AG08395 (cell line): ENCODE results near the gene TRIM4.

Experiments
- DNase-seq: peaks from one replicate; pipeline ENCODE4 v3.0.0; 2012; ENCODE audit warnings: mixed read lengths, low spot score

Gene TRIM4

DNA sequence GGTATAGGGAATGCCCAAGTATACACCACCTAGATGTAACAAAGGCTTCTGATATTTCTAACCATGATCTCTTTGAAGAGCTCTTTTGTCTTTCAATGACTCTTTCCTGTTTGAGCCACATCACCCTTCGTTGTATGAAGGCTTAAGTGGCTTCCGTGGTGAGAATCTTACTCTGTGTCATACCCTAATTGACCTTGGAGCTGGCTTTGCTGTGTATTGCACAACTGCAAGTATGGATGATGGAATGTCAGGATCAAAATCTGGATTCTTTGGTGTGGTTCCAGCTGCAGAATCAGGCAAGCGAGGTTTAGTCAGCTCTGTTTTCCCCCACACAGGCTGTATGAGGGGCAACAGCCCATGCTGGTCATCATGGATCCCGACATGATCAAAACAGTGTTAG is 75.5 kb downstream of the TRIM4 start:
- DNase-seq = peak; percentile 24

DNA sequence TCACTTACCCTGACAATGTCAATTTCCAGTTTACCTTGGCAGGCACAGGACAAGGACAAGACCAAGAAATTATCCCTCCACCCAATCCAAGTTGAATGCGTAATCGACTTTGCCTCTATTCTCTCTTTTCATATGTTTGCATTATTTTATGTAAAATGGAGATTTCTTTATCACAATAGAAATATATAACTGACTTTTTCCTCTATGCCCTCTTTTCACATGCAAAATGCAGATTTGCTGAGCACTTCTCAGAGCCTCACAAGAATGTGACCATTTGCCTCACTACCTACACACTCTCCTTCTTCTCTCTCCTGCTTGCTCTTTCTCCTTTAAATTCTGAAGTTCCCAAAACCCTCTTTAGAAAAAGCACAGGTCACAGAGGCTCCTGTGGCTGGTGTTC is 76.4 kb downstream of the TRIM4 start:
- DNase-seq = no peak
